Tibial nerve (tissue), 4 donors: Measurements from ENCODE around the gene ABHD1.

Source experiments
- EP300 ChIP-seq, 2 donors: sonication (generic); formaldehyde crosslinking; IDR thresholded peaks; one replicate each; pipeline ENCODE4 v1.6.1; 2017; ENCODE audit warnings: antibody characterized with exemption in 2 of 2, mild to moderate bottlenecking in 1 of 2
- POLR2A ChIP-seq, 2 donors: fragments of 450-650 bp; IDR thresholded peaks; one replicate each; pipeline ENCODE4 v1.6.1; 2017; ENCODE audit warnings: antibody characterized with exemption in 2 of 2, mild to moderate bottlenecking in 2 of 2, moderate library complexity in 2 of 2
- TF ChIP-seq, protein P1 (sequence below), 5 experiments: fragments of 200-600 bp in 3 of 5; fragments of 450-650 bp in 2 of 5; sonication (generic) in 3 of 5; IDR thresholded peaks; one replicate each; pipeline ENCODE4 v1.5.1; 2016 to 2019; ENCODE audit warnings: antibody characterized with exemption in 5 of 5, mild to moderate bottlenecking in 3 of 5, moderate library complexity in 2 of 5

DNA sequence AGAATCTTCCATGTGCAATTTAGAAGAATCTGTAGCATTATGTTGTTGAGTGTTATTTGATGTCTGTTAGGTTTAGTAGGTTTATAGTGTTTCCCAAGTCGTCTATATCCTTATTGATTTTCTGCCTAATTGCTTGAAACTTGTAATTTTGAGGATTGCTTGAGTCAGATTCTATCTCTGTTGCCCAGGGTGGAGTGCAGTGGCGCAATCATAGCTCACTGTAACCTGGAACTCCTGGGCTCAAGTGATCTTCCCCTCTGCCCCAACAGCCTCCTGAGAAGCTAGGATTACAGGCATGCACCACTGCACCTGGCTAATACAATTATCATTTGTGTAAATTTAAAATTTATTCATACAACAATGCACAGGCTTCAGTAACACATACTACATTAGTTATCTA is 22.1 kb downstream of the ABHD1 start:
- TF ChIP-seq, protein P1, sequence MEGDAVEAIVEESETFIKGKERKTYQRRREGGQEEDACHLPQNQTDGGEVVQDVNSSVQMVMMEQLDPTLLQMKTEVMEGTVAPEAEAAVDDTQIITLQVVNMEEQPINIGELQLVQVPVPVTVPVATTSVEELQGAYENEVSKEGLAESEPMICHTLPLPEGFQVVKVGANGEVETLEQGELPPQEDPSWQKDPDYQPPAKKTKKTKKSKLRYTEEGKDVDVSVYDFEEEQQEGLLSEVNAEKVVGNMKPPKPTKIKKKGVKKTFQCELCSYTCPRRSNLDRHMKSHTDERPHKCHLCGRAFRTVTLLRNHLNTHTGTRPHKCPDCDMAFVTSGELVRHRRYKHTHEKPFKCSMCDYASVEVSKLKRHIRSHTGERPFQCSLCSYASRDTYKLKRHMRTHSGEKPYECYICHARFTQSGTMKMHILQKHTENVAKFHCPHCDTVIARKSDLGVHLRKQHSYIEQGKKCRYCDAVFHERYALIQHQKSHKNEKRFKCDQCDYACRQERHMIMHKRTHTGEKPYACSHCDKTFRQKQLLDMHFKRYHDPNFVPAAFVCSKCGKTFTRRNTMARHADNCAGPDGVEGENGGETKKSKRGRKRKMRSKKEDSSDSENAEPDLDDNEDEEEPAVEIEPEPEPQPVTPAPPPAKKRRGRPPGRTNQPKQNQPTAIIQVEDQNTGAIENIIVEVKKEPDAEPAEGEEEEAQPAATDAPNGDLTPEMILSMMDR (IDR thresholded peaks at IDR 0.05) = no peak
- no peak for TF ChIP-seq EP300 (IDR thresholded peaks at IDR 0.05)
- TF ChIP-seq POLR2A (IDR thresholded peaks at IDR 0.05) = no peak
